Testis (tissue), 2 donors: ENCODE measurements around the gene DYRK1A.

ENCODE experiments used
- POLR2A ChIP-seq: fragments of 450-650 bp; IDR thresholded peaks from one replicate; pipeline ENCODE4 v1.6.1; 2017; ENCODE audit warnings: antibody characterized with exemption, mild to moderate bottlenecking, moderate library complexity
- TF ChIP-seq, protein P1 (sequence below), 3 experiments: fragments of 450-650 bp in 2 of 3; fragments of 200-600 bp in 1 of 3; sonication (generic) in 1 of 3; IDR thresholded peaks; one replicate each; pipeline ENCODE4 v1.5.1; 2016 to 2019; ENCODE audit warnings: antibody characterized with exemption in 3 of 3, mild to moderate bottlenecking in 2 of 3, moderate library complexity in 1 of 3

DNA sequence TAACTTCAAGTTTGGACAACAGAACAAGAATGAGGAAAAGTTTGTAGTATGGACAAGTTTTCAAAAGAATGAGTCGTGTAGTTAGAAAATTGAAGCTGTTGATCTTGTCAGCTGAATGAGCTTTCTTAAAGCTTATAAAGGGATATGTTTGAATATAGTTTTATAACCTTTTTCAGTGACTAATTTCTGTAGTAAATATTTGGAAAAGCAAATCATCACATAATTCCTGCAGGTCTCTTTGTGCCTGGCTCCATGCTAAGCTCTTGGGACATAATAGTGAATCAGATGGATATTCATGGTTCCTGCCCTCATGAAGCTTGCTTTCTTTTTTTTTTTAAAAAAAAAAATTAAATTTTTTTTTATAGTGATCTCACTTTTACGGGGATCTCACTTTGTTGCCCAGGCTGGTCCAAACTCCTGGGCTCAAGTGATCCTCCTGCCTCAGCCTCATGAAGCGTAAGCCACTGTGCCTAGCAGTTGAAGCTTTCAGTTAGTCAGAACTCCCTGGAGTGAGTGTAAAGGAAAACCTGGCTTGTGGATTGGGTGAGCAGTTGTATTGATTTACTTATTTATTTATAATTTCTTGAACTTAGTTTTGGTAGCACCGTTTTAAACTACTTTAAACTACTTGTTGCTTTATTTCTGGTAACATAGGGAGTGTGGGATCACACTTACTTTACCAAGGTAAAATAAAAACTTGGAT is 15.5 kb downstream of the DYRK1A start:
- TF ChIP-seq, protein P1, sequence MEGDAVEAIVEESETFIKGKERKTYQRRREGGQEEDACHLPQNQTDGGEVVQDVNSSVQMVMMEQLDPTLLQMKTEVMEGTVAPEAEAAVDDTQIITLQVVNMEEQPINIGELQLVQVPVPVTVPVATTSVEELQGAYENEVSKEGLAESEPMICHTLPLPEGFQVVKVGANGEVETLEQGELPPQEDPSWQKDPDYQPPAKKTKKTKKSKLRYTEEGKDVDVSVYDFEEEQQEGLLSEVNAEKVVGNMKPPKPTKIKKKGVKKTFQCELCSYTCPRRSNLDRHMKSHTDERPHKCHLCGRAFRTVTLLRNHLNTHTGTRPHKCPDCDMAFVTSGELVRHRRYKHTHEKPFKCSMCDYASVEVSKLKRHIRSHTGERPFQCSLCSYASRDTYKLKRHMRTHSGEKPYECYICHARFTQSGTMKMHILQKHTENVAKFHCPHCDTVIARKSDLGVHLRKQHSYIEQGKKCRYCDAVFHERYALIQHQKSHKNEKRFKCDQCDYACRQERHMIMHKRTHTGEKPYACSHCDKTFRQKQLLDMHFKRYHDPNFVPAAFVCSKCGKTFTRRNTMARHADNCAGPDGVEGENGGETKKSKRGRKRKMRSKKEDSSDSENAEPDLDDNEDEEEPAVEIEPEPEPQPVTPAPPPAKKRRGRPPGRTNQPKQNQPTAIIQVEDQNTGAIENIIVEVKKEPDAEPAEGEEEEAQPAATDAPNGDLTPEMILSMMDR (IDR thresholded peaks at IDR 0.05): no peak
- no peak for TF ChIP-seq POLR2A
